ENCODE data around the gene EPB41L5. TPM values are rescaled to one million over a fixed set of nuclear protein-coding genes. Genes with fewer than 3 reads are reported as not detected.

Gene EPB41L5
- total RNA-seq, 4 donors from 2014 or later, result 9.2 to 56.5 (median 25.1) TPM

DNA sequence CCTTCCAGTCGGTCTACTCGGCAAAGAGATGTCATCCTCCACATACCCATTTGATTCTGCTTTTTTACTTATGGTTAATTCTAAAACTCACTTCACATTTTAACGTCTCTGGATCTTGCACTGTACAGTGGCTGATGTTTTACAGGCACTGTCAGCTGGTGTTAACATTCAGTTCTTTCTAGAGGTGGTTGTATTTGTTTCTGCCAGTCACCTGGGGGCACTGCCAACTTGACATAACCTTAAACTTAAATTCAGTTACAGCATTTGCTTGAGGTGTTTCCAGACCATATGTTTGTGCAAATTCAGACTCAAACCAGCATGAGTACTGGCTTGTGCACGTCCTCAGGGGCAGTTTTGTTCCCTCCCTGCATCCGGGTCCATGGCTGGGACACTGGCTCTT lies 215.6 kb downstream of the EPB41L5 start:
- no peak for DNase-seq
- no peak overlapping the region for H3K27ac ChIP-seq
- H3K4me1 ChIP-seq, result no peaks in the 10 kb centered on the region
- TF ChIP-seq, protein P1, sequence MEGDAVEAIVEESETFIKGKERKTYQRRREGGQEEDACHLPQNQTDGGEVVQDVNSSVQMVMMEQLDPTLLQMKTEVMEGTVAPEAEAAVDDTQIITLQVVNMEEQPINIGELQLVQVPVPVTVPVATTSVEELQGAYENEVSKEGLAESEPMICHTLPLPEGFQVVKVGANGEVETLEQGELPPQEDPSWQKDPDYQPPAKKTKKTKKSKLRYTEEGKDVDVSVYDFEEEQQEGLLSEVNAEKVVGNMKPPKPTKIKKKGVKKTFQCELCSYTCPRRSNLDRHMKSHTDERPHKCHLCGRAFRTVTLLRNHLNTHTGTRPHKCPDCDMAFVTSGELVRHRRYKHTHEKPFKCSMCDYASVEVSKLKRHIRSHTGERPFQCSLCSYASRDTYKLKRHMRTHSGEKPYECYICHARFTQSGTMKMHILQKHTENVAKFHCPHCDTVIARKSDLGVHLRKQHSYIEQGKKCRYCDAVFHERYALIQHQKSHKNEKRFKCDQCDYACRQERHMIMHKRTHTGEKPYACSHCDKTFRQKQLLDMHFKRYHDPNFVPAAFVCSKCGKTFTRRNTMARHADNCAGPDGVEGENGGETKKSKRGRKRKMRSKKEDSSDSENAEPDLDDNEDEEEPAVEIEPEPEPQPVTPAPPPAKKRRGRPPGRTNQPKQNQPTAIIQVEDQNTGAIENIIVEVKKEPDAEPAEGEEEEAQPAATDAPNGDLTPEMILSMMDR (IDR thresholded peaks at IDR 0.05), result no peak
- TF ChIP-seq POLR2A (IDR thresholded peaks at IDR 0.05), result no peak
- H3K9me3 ChIP-seq, result no peaks in the 10 kb centered on the region
- no peak overlapping the region for H3K4me3 ChIP-seq
- H3K27me3 ChIP-seq, result no peaks in the 10 kb centered on the region
- intact Hi-C loops (cut with DNase I; ENCODE audit: low total_unique reads), result loop anchor here (10.0 kb wide), 1 partner anchor 86 kb away; no protein-coding TSS in a partner anchor
- no peaks in the 10 kb centered on the region for H3K36me3 ChIP-seq

Small RNA genes lying within 50 kb of the gene (small RNA-seq; reads per million reads assigned to genes)
- gene MTND4LP14 (not detected), gene RF00019 (not detected)

Other genes starting within 250 kb of the EPB41L5 start
- 10 to 100 TPM; 11.5 to 34.6 (median 22.0) TPM for gene TMEM185B, start 210.3 kb downstream of the EPB41L5 start, total RNA-seq
- gene RALB, start 239.8 kb downstream of the EPB41L5 start, total RNA-seq, result 10 to 100 TPM; 54.1 to 96.7 (median 78.2) TPM